Nephron progenitor cell (in vitro differentiated cells): ENCODE data around the gene ZDHHC14.

ENCODE experiments used
- DNase-seq: peaks from one replicate; pipeline ENCODE4 v3.0.0; 2021
- H3K27ac Mint-ChIP-seq: 2 replicates; pipeline ENCODE4 v1.8.0; 2021; ENCODE audit warnings: mild to moderate bottlenecking, moderate library complexity, mixed read lengths
- H3K27me3 Mint-ChIP-seq: 2 replicates; pipeline ENCODE4 v1.8.0; 2021; ENCODE audit warnings: mild to moderate bottlenecking, low read depth, mixed read lengths; ENCODE audit not compliant: poor library complexity
- H3K36me3 Mint-ChIP-seq: 2 replicates; pipeline ENCODE4 v1.8.0; 2021; ENCODE audit warnings: low read depth, mixed read lengths
- H3K4me1 Mint-ChIP-seq: 2 replicates; pipeline ENCODE4 v1.8.0; 2021; ENCODE audit warnings: mixed read lengths
- H3K4me3 Mint-ChIP-seq: 2 replicates; pipeline ENCODE4 v1.8.0; 2021; ENCODE audit warnings: mild to moderate bottlenecking, moderate library complexity, mixed read lengths
- H3K9me3 Mint-ChIP-seq: 2 replicates; pipeline ENCODE4 v1.8.0; 2021; ENCODE audit warnings: mild to moderate bottlenecking, moderate library complexity, mixed read lengths
- TF ChIP-seq, protein P1 (sequence below): fragments of 200-600 bp; sonication (generic); IDR thresholded peaks from 2 replicates; pipeline ENCODE4 v1.5.0; 2021; ENCODE audit warnings: antibody characterized with exemption

Gene ZDHHC14

DNA sequence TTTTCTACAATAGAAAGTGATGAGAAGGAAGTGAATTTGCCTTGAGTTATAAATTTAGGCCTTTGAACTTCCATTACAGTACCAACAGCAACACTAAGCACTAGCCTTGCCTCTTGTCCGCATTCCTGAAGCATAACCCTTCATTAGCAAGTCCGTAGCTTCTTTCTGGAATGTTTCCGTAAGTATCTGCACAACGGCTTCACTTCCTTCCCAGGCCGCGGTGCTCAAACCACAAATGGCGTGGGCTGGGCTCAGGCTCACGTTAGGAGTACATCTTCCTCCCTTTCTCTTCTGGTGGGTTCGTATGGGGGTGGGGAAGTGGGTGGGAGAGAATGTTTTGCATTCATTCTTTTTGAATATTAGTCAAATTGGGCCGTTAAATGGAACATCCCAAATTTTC lies 248.2 kb downstream of the ZDHHC14 start:
- Mint-ChIP-seq H3K27ac (no peak overlapping the region), H3K27me3 (no peaks in the 10 kb centered on the region), H3K4me3 (no peak overlapping the region), H3K36me3 (no peaks in the 10 kb centered on the region), H3K4me1 (peaks cover 23% of the 10 kb centered on the region), H3K9me3 (no peaks in the 10 kb centered on the region)
- DNase-seq: no peak
- TF ChIP-seq, protein P1, sequence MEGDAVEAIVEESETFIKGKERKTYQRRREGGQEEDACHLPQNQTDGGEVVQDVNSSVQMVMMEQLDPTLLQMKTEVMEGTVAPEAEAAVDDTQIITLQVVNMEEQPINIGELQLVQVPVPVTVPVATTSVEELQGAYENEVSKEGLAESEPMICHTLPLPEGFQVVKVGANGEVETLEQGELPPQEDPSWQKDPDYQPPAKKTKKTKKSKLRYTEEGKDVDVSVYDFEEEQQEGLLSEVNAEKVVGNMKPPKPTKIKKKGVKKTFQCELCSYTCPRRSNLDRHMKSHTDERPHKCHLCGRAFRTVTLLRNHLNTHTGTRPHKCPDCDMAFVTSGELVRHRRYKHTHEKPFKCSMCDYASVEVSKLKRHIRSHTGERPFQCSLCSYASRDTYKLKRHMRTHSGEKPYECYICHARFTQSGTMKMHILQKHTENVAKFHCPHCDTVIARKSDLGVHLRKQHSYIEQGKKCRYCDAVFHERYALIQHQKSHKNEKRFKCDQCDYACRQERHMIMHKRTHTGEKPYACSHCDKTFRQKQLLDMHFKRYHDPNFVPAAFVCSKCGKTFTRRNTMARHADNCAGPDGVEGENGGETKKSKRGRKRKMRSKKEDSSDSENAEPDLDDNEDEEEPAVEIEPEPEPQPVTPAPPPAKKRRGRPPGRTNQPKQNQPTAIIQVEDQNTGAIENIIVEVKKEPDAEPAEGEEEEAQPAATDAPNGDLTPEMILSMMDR: no peak

DNA sequence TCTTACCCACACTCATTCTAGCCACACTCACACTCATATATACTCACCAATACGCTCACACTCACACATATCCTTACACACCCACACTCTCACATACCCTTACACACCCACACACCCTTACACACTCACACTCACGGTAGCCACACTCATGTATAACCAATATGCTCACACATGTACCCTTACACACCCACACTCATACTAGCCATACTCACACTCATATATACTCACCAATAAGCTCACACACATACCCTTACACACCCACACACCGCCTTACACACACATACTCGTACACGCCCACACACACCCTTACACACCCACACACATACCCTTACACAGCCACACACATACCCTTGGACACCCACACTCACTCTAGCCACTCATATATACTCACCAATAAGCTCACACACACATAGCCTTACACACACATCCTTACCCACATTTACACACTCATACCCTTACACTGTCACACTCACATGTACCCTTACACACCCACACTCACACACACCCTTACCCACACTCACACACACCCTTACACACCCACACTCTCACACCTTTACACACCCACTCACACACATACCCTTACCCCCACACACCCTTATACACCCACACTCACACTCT lies 249.6 kb downstream of the ZDHHC14 start:
- no peaks in the 10 kb centered on the region for H3K36me3 Mint-ChIP-seq
- H3K4me3 Mint-ChIP-seq: no peak overlapping the region
- H3K27ac Mint-ChIP-seq: no peak overlapping the region
- TF ChIP-seq, protein P1: no peak
- no peaks in the 10 kb centered on the region for H3K9me3 Mint-ChIP-seq
- peaks cover 17% of the 10 kb centered on the region for H3K4me1 Mint-ChIP-seq
- DNase-seq: no peak
- no peaks in the 10 kb centered on the region for H3K27me3 Mint-ChIP-seq

DNA sequence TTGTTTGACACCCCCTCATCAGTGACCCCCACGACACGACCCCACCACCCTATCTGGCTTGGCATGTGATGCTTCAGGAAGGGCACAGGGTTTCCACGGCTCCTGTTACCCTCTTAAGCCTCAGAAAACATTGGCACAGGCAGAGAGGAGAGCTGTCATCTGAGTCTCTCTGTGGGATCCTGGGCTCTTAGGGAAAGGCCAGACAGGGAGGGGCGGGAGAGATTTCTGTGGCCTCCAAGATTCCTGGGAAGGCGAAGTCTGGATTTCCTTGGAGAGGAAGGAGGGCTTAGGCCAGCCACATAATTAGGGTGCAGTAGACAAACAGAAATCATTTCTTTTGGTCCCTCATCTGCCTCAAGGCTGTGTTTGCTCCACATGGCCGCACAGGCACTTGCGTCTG lies 250.4 kb downstream of the ZDHHC14 start:
- H3K4me3 Mint-ChIP-seq: no peak overlapping the region
- H3K4me1 Mint-ChIP-seq: peaks cover 25% of the 10 kb centered on the region

DNA sequence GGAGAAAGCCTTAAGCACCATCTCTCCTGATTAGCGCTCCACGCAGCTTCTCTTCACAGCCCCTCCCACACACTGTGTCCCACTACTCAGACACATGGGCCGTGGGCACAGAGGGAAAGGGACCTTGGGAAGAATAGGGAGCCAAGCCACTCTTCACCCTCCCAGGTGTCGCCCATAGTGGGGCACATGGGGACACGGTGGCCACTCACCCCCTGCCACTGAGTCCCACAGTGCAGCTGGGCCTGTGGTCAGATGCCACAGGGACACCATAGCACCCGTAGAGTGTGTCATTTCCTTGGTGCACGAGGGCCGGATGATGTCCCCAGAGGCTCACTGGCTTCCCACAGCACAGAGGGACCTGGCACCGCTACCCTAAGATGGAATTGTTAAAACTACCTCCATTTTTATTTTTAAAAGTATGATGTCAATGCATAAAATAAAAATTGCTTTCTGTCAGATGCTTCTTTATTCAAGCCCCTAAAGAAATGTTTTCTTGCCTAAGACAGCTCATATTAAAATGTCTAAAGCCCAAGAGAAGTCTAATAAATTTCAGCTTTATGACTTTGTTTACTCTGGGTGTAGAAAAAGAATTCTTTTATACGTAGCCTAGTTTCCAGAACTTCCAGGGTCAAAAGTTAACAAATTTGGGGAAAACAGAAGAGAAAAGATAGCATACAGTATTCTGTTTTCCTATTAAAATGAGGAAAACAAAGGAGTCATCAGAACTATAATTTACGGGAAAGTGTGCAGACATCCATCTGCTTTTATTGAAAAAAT lies 251.0 kb downstream of the ZDHHC14 start:
- H3K27ac Mint-ChIP-seq: no peak overlapping the region
- no peak for DNase-seq
- H3K27me3 Mint-ChIP-seq: no peaks in the 10 kb centered on the region
- H3K36me3 Mint-ChIP-seq: no peaks in the 10 kb centered on the region
- TF ChIP-seq, protein P1: no peak
- no peak overlapping the region for H3K4me3 Mint-ChIP-seq
- H3K4me1 Mint-ChIP-seq: peaks cover 31% of the 10 kb centered on the region
- H3K9me3 Mint-ChIP-seq: no peaks in the 10 kb centered on the region

More for the DNA sequence above, 250.4 kb downstream of the ZDHHC14 start:
- Mint-ChIP-seq H3K9me3 (no peaks in the 10 kb centered on the region), H3K36me3 (no peaks in the 10 kb centered on the region), H3K27ac (no peak overlapping the region), H3K27me3 (no peaks in the 10 kb centered on the region)
- DNase-seq: no peak
- TF ChIP-seq, protein P1: no peak

DNA sequence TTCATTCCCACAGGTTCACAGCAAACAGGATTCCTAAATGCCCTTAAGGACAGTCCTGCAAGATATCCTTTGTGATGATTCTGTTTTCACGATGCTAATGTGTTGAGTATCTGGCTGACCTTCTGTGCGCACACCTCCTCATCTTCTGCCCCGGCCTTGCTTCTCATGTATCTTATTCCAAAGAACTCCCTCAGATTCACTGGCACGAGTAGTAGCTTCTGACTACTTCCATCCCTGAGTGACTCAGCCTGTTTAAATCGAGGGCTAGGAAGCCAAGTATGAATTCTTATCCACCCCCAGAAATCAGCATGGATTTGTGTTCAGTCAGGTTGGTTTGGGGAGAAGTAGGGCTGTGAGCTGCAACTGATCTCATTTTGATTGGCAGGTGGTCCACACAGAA lies 251.8 kb downstream of the ZDHHC14 start:
- TF ChIP-seq, protein P1: no peak
- Mint-ChIP-seq H3K27me3 (no peaks in the 10 kb centered on the region), H3K27ac (peak overlapping the region; percentile 31), H3K9me3 (no peaks in the 10 kb centered on the region), H3K36me3 (no peaks in the 10 kb centered on the region), H3K4me3 (no peak overlapping the region), H3K4me1 (peaks cover 39% of the 10 kb centered on the region)
- no peak for DNase-seq
